ENCODE measurements around the gene C19orf44. TPM values are rescaled to one million over a fixed set of nuclear protein-coding genes. Genes with fewer than 3 reads are reported as not detected.
"Not testable (repeated sequence)": the region's sequence is repeated elsewhere in the genome, so short reads cannot be mapped to it uniquely, and the experiment has no call there.

Gene C19orf44
- total RNA-seq, 1 donor = 7.9 TPM

- no peak overlapping the region for H3K4me3 ChIP-seq (ENCODE audit: low read depth, low read length)
- DNase-seq (ENCODE audit: low read depth) = no peak
- no peak for TF ChIP-seq CTCF (IDR thresholded peaks at IDR 0.05; ENCODE audit: insufficient read depth, low read length)
These were observed 48.5 kb downstream of the C19orf44 start for GRCh38 chr19:16544473-16545231.

GRCh38 chr19:16548956-16549355, 52.8 kb downstream of the C19orf44 start:
- no peak for TF ChIP-seq CTCF (IDR thresholded peaks at IDR 0.05; ENCODE audit: insufficient read depth, low read length)
- H3K4me3 ChIP-seq (ENCODE audit: low read depth, low read length) = no peak overlapping the region
- no peak for DNase-seq (ENCODE audit: low read depth)

- DNase-seq (ENCODE audit: low read depth); H3K4me3 ChIP-seq (ENCODE audit: low read depth, low read length): not testable (repeated sequence)
These were observed 55.7 kb downstream of the C19orf44 start for GRCh38 chr19:16551902-16552301.

GRCh38 chr19:16554776-16555175, 58.6 kb downstream of the C19orf44 start:
- no peak for TF ChIP-seq CTCF (IDR thresholded peaks at IDR 0.05; ENCODE audit: insufficient read depth, low read length)
- H3K4me3 ChIP-seq (ENCODE audit: low read depth, low read length) = no peak overlapping the region
- DNase-seq (ENCODE audit: low read depth) = no peak

- no peak for DNase-seq (ENCODE audit: low read depth)
- TF ChIP-seq CTCF (IDR thresholded peaks at IDR 0.05; ENCODE audit: insufficient read depth, low read length) = no peak
- no peak overlapping the region for H3K4me3 ChIP-seq (ENCODE audit: low read depth, low read length)
These were observed 63.6 kb downstream of the C19orf44 start for GRCh38 chr19:16559780-16560276.

- H3K4me3 ChIP-seq (ENCODE audit: low read depth, low read length) = no peak overlapping the region
- DNase-seq (ENCODE audit: low read depth) = no peak
- TF ChIP-seq CTCF (IDR thresholded peaks at IDR 0.05; ENCODE audit: insufficient read depth, low read length) = no peak
These were observed 65.2 kb downstream of the C19orf44 start for GRCh38 chr19:16561382-16561781.

- H3K4me3 ChIP-seq (ENCODE audit: low read depth, low read length) = no peak overlapping the region
- TF ChIP-seq CTCF (IDR thresholded peaks at IDR 0.05; ENCODE audit: insufficient read depth, low read length) = no peak
- DNase-seq (ENCODE audit: low read depth) = no peak
These were observed 66.4 kb downstream of the C19orf44 start for GRCh38 chr19:16562608-16563025.
